22Rv1 (cell line): ENCODE results near the gene NR1I2.

Experiments
- H3K27ac ChIP-seq: fragments of 450-650 bp; 2 replicates; pipeline ENCODE4 v1.5.1; 2017
- CTCF ChIP-seq: fragments of 450-650 bp; IDR thresholded peaks from 2 replicates; pipeline ENCODE4 v1.5.1; 2017; ENCODE audit warnings: mild to moderate bottlenecking
- ZFX ChIP-seq: fragments of 450-650 bp; IDR thresholded peaks from 2 replicates; pipeline ENCODE4 v1.6.1; 2017; ENCODE audit warnings: antibody characterized with exemption, borderline replicate concordance

Gene NR1I2

DNA sequence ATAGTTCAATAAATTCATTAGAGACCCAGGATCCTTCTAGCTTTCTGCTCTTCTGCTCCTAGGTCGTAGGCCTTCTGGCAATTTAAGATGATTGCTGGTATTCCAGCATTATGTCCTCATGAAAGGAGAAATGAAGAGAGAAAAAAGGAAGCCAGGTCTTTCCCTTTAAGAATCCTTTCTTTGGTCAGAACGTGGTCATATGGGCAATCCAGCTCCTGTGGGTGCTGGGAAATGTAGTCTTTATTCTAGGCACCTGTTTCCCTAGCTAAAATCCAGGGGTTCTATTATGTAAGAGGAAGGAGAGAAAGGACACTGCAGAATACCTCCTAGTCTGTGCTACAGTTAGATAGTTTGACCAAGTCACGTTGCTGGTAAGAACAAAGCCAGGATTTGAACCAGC lies 35.5 kb upstream of the NR1I2 start:
- no peak overlapping the region for H3K27ac ChIP-seq
- TF ChIP-seq ZFX, result no peak
- TF ChIP-seq CTCF, result no peak

DNA sequence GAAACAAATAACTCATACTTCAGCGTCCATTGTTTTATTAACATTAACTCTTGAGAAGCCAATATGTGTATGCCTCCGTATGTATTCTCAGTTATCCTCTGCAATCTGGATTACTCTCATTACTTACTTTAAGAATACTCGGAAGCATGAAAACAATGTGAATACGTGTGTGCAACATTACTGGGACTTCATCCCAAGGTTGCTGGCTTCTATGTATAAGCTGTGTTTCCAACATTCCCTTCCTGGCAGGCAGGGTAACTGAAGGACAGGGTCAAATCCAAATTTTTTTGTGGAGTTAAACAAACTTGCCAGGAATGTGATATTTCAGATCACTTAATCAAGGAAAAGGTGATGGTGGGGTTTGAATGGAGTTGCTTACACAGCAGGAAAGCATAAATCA lies 34.5 kb upstream of the NR1I2 start:
- TF ChIP-seq ZFX, result no peak
- no peak for TF ChIP-seq CTCF
- no peak overlapping the region for H3K27ac ChIP-seq

DNA sequence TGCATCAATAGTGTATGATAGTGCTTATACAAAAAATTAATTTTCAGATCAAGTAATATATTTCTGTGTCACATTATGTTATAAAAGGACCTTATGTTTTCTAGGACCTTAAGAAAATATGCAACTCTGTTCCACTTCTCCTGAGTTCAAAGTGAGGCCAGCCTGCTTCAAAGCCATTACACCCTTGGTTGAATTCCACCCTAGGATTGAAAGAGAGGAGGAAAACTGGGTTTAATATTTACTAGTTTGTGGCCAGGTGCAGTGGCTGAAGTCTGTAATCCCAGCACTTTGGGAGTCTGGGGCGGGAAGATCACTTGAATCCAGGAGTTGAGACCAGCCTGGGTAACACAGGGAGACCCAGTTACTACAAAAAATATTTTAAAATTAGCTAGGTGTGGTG lies 32.9 kb upstream of the NR1I2 start:
- no peak overlapping the region for H3K27ac ChIP-seq
- TF ChIP-seq ZFX (no peak), CTCF (no peak)

DNA sequence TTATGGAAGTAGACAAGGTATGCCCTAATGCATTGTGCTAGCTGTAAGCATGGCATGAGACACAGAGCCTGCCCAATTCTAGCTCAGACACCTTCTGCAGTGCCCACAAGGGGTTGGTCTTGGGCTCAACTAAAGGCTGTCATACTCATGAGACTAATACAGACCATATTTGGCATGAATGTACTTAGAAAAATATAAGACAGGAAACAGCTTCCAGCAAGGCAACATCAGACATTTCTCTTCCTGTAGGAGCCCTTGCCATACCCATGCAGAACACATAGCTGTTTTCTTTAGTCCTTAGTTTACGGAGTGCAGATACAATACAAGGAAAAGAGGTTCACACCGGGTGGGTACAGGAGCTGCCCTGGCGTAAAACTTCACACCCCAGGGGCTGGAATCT lies 30.5 kb upstream of the NR1I2 start:
- no peak overlapping the region for H3K27ac ChIP-seq

GRCh38 chr3:119759962-119760361 lies 21.9 kb upstream of the NR1I2 start:
- TF ChIP-seq CTCF (no peak), ZFX (no peak)
- H3K27ac ChIP-seq, result no peak overlapping the region

More for the DNA sequence above, 30.5 kb upstream of the NR1I2 start:
- no peak for TF ChIP-seq CTCF
- TF ChIP-seq ZFX, result no peak

- H3K27ac ChIP-seq, result no peak overlapping the region
- TF ChIP-seq CTCF, result no peak
- no peak for TF ChIP-seq ZFX
Observed at GRCh38 chr3:119762876-119763275, 19.0 kb upstream of the NR1I2 start.

- H3K27ac ChIP-seq, result no peak overlapping the region
- TF ChIP-seq CTCF, result no peak
- TF ChIP-seq ZFX, result no peak
Observed at GRCh38 chr3:119763466-119763865, 18.4 kb upstream of the NR1I2 start.
